NCI-H748 (cell line): ENCODE measurements around the gene FOXN3.
"Not testable (repeated sequence)": the region's sequence is repeated elsewhere in the genome, so short reads cannot be mapped to it uniquely, and the experiment has no call there.

Source experiments
- DNase-seq: peaks from one replicate; lab custom pipeline; 2025; ENCODE audit not compliant: unreplicated experiment; lab: John Stamatoyannopoulos, UW

The FOXN3 gene

DNA sequence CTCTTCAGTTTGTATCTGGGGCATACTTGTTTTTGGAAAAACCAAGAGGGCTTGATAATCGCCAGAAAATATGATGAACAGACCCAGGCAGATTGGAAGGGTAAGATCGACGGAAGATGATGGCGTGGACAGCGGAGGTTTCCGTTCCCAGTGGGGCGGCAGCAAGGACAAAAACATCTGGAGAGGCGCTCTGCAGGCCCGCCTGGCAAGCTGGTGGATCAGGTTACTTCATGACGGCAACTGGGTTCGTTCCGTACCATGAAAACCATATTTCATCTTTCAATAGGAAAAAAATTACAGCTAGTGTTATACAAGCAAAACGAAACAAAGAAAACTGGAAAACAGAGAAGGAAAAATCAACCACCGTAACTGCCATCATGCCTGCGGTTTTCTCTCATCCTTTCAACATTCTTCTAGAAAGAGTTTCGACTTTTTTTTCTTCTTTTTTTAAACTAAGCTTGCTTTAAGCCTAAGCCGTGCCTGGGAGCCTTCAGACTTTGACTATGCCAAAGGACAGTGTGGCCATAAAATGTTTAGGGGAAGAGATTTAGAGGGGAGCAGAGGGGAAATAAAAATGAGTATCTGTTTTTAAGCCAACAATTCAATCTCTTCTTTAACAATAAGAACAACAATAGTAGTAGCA is 210.5 kb downstream of the FOXN3 start:
- no peak for DNase-seq

- DNase-seq: no peak
These were observed 211.8 kb downstream of the FOXN3 start for GRCh38 chr14:89205137-89205740.

DNA sequence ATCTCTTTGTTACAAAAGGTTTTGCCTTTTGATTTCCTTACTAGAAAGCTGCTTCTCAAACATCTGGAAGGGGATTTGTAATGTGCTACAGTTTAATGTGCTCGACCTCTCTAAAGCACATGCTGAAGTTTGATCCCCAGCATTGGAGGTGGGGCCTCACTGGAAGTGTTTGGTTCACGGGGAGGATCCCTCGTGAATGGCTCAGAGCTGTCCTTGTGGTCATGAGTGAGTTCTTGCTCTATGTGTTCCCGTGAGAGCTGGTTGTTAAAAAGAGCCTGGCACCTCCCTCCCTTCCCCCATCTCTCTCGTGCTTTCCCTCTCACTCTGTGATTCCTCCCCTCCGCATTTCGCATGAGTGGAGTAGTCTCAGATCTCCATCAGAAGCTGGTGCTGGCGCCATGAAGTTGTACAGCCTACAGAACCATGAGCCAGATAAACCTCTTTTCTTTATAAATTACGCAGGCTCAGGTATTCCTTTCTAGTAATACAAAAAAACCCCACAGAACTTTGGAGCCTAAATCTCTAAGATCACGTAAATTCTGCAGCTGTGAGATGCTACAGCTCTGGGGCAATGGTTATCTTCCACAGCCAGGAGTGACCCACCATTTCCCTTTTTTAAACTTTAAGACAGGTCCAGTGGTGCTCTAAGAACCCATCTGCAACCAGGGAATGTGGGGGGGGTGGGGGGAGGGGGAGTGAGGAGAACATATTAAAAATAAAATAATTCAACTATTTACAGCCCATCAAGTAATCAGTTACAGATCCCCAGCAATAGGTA is 214.4 kb downstream of the FOXN3 start:
- no peak for DNase-seq

DNA sequence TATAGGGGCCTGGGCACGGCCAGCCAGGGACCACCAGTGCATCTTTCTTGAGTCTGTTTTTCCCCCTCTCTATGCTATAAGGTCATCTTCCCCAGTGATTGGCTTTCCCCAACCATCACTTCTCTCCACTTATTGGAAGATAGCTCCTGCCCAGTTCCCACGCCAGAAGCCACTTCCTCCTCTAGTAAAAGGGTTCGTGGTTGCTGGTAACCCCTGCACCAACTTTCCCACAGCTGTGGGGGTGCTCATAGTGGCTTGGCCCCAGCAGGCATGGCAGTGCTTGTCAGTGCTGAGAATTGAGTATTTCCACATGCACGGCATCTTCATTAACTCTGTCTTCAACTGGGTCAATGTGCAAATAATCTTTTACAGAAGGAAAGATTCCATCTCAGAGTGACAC is 215.4 kb downstream of the FOXN3 start:
- no peak for DNase-seq

DNA sequence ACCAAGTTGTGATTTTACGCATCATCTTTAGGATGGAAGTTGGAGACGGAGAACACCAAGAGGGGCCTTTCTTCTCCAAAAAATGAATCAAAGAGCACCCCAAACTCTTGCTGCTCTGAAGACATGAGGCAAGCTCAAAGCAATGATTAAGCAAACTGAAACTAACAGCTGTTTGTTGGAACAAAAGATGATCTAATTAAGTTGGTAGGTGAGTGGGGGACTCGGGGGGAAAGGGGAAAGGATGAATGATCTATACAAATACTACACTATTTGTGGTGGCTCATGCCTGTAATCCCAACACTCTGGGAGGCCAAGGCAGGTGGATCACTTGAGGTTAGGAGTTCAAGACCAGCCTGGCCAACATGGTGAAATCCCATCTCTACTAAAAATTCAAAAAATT is 217.7 kb downstream of the FOXN3 start:
- not testable (repeated sequence) for DNase-seq

- DNase-seq: no peak
These were observed 218.3 kb downstream of the FOXN3 start for GRCh38 chr14:89198544-89199329.

DNA sequence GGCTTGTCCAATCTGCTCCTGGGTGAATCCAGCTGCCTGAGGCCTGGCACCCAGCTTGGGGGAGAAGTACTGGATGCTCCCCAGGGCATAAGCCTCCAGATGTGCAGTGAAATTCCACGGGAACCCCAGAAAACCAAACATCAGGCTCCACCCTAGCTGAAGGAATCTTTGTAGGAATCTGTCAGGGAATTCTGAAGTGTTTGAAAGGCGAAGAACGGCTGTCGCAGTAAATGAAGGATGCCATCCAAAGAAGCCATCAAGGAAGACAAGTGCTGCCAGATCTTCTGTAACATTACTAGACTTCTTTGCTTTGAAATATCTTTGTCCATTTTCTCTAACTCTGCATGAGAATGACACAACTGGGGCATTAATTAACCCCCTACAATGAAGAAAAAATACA is 219.4 kb downstream of the FOXN3 start:
- no peak for DNase-seq

GRCh38 chr14:89196545-89196944 is 220.5 kb downstream of the FOXN3 start:
- DNase-seq: no peak

DNA sequence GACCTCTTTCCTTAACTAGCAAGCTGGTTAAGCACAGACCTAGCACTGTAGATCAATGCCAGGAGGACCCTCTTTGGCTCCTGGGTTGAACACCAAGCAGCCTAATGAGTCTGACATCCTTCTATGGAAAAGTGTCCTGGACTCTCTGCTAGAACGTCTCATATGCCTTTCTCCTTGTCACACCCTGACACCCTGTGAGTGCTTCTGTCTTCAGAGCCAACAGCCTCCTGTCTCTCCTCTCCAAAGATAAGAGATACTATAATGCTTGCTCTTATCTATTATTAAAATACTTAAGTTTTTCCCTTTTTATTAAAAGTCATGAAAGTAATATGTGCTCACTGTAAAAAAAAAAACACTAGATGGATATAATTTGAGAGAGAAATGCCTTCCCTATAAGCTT is 222.7 kb downstream of the FOXN3 start:
- no peak for DNase-seq

- DNase-seq: peak; percentile 99
These were observed 226.1 kb downstream of the FOXN3 start for GRCh38 chr14:89190765-89191513.

GRCh38 chr14:89188492-89188891 is 228.5 kb downstream of the FOXN3 start:
- DNase-seq: no peak

GRCh38 chr14:89187501-89187900 is 229.5 kb downstream of the FOXN3 start:
- DNase-seq: no peak

- no peak for DNase-seq
These were observed 230.1 kb downstream of the FOXN3 start for GRCh38 chr14:89186856-89187376.

- DNase-seq: no peak
These were observed 230.8 kb downstream of the FOXN3 start for GRCh38 chr14:89185919-89186855.

DNA sequence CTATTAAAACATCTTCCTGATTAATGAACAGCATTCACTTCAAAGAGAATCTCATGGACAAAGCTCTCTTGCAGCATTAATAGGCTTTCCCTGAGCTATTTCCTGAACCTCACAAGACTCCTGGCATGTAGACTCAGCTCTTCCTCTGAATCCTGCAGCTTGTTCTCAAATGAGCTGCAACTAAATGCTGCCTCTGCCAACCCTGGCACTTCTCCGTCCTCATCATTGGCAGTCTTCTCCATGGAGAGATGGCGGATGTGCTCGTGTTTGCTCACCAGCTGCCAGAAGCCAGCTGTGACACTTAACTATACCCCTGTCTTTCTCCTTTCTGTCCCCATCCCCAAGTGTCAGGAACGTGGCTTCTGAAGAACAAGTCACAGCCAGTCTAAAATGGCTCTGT is 232.1 kb downstream of the FOXN3 start:
- DNase-seq: no peak

DNA sequence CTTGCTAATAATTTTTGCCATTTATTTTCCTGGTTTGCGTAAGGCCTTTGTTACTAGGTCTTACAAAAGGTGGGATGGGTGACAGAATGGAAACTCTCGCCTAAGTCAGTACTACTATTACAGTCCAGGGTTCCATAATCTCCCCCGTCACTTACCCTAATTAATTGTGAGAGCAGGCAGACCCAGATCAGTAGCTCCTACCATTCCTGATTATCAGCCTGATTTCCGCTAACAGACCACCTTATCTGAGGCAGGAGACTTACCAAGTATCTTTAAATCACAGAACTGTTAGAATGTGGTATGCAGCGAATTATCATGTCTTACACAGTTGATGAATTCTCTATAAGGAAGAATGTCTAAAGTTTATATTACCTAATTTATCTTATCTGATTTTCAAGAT is 234.7 kb downstream of the FOXN3 start:
- DNase-seq: no peak

- no peak for DNase-seq
These were observed 236.5 kb downstream of the FOXN3 start for GRCh38 chr14:89180546-89180945.

GRCh38 chr14:89179891-89180404 is 237.1 kb downstream of the FOXN3 start:
- no peak for DNase-seq

- DNase-seq: no peak
These were observed 238.1 kb downstream of the FOXN3 start for GRCh38 chr14:89178800-89179535.
